HL-60 (cell line): ENCODE measurements around the gene TJP1.

Source experiments
- GABPA ChIP-seq: IDR thresholded peaks from 2 replicates; pipeline ENCODE4 v1.6.1; 2012; ENCODE audit warnings: low read depth
- POLR2AphosphoS5 ChIP-seq: IDR thresholded peaks from 2 replicates; pipeline ENCODE4 v1.6.1; 2012; ENCODE audit warnings: low read depth
- SPI1 ChIP-seq: IDR thresholded peaks from 2 replicates; pipeline ENCODE4 v1.6.1; 2012; ENCODE audit warnings: low read depth, mild to moderate bottlenecking, borderline replicate concordance
- TF ChIP-seq, protein P1 (sequence below): IDR thresholded peaks from one replicate; pipeline ENCODE4 v1.5.1; 2011; ENCODE audit warnings: low read length, control low read depth, inconsistent platforms; ENCODE audit not compliant: insufficient read depth
- TF ChIP-seq, protein P2 (sequence below): IDR thresholded peaks from 2 replicates; pipeline ENCODE4 v1.6.1; 2012; ENCODE audit warnings: low read depth; ENCODE audit not compliant: insufficient replicate concordance

DNA sequence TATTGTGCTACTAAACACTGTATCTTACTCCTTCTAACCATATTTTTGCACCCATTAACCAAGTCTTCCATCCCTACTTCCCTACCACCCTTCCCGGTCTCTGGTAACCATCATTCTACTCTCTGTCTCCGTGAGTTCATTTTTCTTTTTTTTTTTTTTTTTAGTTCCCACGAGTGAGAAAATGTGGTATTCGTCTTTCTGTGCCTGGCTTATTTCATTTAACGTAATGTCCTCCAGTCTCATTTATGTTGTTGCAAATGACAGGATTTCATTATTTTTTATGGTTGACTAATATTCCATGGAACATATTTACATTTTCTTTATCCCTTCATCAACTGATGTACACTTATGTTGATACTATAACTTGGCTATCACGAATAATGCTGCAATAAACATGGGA lies 31.7 kb downstream of the TJP1 start:
- TF ChIP-seq, protein P1, sequence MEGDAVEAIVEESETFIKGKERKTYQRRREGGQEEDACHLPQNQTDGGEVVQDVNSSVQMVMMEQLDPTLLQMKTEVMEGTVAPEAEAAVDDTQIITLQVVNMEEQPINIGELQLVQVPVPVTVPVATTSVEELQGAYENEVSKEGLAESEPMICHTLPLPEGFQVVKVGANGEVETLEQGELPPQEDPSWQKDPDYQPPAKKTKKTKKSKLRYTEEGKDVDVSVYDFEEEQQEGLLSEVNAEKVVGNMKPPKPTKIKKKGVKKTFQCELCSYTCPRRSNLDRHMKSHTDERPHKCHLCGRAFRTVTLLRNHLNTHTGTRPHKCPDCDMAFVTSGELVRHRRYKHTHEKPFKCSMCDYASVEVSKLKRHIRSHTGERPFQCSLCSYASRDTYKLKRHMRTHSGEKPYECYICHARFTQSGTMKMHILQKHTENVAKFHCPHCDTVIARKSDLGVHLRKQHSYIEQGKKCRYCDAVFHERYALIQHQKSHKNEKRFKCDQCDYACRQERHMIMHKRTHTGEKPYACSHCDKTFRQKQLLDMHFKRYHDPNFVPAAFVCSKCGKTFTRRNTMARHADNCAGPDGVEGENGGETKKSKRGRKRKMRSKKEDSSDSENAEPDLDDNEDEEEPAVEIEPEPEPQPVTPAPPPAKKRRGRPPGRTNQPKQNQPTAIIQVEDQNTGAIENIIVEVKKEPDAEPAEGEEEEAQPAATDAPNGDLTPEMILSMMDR = no peak
- TF ChIP-seq POLR2AphosphoS5 = no peak
- TF ChIP-seq, protein P2, sequence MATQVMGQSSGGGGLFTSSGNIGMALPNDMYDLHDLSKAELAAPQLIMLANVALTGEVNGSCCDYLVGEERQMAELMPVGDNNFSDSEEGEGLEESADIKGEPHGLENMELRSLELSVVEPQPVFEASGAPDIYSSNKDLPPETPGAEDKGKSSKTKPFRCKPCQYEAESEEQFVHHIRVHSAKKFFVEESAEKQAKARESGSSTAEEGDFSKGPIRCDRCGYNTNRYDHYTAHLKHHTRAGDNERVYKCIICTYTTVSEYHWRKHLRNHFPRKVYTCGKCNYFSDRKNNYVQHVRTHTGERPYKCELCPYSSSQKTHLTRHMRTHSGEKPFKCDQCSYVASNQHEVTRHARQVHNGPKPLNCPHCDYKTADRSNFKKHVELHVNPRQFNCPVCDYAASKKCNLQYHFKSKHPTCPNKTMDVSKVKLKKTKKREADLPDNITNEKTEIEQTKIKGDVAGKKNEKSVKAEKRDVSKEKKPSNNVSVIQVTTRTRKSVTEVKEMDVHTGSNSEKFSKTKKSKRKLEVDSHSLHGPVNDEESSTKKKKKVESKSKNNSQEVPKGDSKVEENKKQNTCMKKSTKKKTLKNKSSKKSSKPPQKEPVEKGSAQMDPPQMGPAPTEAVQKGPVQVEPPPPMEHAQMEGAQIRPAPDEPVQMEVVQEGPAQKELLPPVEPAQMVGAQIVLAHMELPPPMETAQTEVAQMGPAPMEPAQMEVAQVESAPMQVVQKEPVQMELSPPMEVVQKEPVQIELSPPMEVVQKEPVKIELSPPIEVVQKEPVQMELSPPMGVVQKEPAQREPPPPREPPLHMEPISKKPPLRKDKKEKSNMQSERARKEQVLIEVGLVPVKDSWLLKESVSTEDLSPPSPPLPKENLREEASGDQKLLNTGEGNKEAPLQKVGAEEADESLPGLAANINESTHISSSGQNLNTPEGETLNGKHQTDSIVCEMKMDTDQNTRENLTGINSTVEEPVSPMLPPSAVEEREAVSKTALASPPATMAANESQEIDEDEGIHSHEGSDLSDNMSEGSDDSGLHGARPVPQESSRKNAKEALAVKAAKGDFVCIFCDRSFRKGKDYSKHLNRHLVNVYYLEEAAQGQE = no peak
- no peak for TF ChIP-seq GABPA
- no peak for TF ChIP-seq SPI1
